Measurements from ENCODE around the gene GARIN5A.

DNA sequence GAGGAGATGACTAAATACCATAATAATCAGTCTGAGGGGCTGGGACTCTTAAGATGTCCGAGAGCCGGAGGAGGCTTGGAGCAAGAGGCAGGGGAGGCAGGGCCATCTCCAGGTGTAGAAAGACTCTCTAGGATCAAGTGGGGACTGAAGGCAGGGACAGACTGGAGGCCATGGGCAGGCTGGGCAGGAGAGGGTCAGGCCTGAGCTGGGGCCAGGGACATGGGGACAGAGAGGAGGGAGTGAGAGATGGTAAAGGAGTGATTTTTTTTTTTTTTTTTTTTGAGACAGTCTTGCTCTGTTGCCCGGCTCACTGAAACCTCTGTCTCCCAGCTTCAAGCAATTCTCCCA is 32.2 kb upstream of the GARIN5A start:
- TF ChIP-seq CTCF (conservative IDR thresholded peaks at IDR 0.05; ENCODE audit: low read depth, low read length) (no peak), EZH2phosphoT487 (IDR thresholded peaks at IDR 0.05; ENCODE audit: borderline replicate concordance, low read length) (no peak)
